WTC11 (cell line): Measurements from ENCODE around the gene MAGED1. TPM values are rescaled to one million over a fixed set of nuclear protein-coding genes. Genes with fewer than 3 reads are reported as not detected.

Experiments
- ATAC-seq: fragments of 200-7000 bp; cut with Tn5 transposase; 2 replicates; pipeline ENCODE4 v1.10.0; 2021; ENCODE audit warnings: mild to moderate bottlenecking, moderate library complexity
- CTCF ChIA-PET: fragments of 300-600 bp; sonication (Branson Sonifier 250); formaldehyde crosslinking; loops from one replicate; lab custom pipeline; 2021; ENCODE audit warnings: antibody characterized with exemption; lab: Charles Lee
- POLR2A ChIA-PET: fragments of 350-600 bp; sonication (Branson Sonifier 250); formaldehyde crosslinking; loops from one replicate; lab custom pipeline; 2021; ENCODE audit warnings: antibody characterized with exemption; lab: Charles Lee
- DNase-seq: peaks from one replicate; pipeline ENCODE4 v3.0.0; 2021; ENCODE audit warnings: low spot score
- H3K27ac Mint-ChIP-seq: 2 replicates; pipeline ENCODE4 v1.8.0; 2021; ENCODE audit warnings: mixed read lengths
- H3K27me3 Mint-ChIP-seq: 2 replicates; pipeline ENCODE4 v1.8.0; 2021; ENCODE audit warnings: low read depth, mild to moderate bottlenecking, moderate library complexity, mixed read lengths
- H3K36me3 Mint-ChIP-seq: 2 replicates; pipeline ENCODE4 v1.8.0; 2021; ENCODE audit warnings: mixed read lengths
- H3K4me1 Mint-ChIP-seq: 2 replicates; pipeline ENCODE4 v1.8.0; 2022; ENCODE audit warnings: mixed read lengths
- H3K4me3 Mint-ChIP-seq: 2 replicates; pipeline ENCODE4 v1.8.0; 2021; ENCODE audit warnings: mild to moderate bottlenecking, moderate library complexity, mixed read lengths
- H3K9me3 Mint-ChIP-seq: 2 replicates; pipeline ENCODE4 v1.8.0; 2021; ENCODE audit warnings: mixed read lengths
- ARID4B ChIP-seq: sonication (generic); formaldehyde crosslinking; IDR thresholded peaks from 2 replicates; pipeline ENCODE4 v1.8.0; 2023; ENCODE audit warnings: missing genetic modification reagents, mild to moderate bottlenecking, borderline replicate concordance
- ATF1 ChIP-seq: sonication (generic); formaldehyde crosslinking; IDR thresholded peaks from 2 replicates; pipeline ENCODE4 v1.8.1; 2023; ENCODE audit warnings: mild to moderate bottlenecking, moderate library complexity, missing genetic modification reagents
- CBFB ChIP-seq: sonication (generic); formaldehyde crosslinking; IDR thresholded peaks from 2 replicates; pipeline ENCODE4 v1.8.1; 2022; ENCODE audit warnings: mild to moderate bottlenecking, low read depth, missing genetic modification reagents
- E2F5 ChIP-seq: sonication (generic); formaldehyde crosslinking; IDR thresholded peaks from 2 replicates; pipeline ENCODE4 v1.8.1; 2022; ENCODE audit warnings: mild to moderate bottlenecking, moderate library complexity, missing genetic modification reagents
- ERG ChIP-seq: fragments of 250-450 bp; sonication (Bioruptor Pico); IDR thresholded peaks from 2 replicates; pipeline ENCODE4 v1.8.0; 2021; ENCODE audit warnings: mild to moderate bottlenecking
- IRF1 ChIP-seq: sonication (generic); formaldehyde crosslinking; IDR thresholded peaks from 2 replicates; pipeline ENCODE4 v1.8.0; 2023; ENCODE audit warnings: missing genetic modification reagents
- JUN ChIP-seq: sonication (generic); formaldehyde crosslinking; IDR thresholded peaks from 2 replicates; pipeline ENCODE4 v1.8.0; 2023; ENCODE audit warnings: mild to moderate bottlenecking, missing genetic modification reagents
- MLX ChIP-seq: sonication (generic); formaldehyde crosslinking; IDR thresholded peaks from 2 replicates; pipeline ENCODE4 v1.8.1; 2023; ENCODE audit warnings: mild to moderate bottlenecking, missing genetic modification reagents, moderate library complexity
- NFE2L1 ChIP-seq: sonication (generic); formaldehyde crosslinking; IDR thresholded peaks from 2 replicates; pipeline ENCODE4 v1.8.1; 2023; ENCODE audit warnings: missing genetic modification reagents
- NR1H2 ChIP-seq: sonication (generic); formaldehyde crosslinking; IDR thresholded peaks from 2 replicates; pipeline ENCODE4 v1.9.0; 2021; ENCODE audit warnings: mild to moderate bottlenecking, moderate library complexity, missing genetic modification reagents
- NR3C1 ChIP-seq: sonication (generic); formaldehyde crosslinking; conservative IDR thresholded peaks from 2 replicates; pipeline ENCODE4 v1.8.1; 2023; ENCODE audit warnings: low read depth, mild to moderate bottlenecking, missing genetic modification reagents
- PRDM15 ChIP-seq: sonication (generic); formaldehyde crosslinking; IDR thresholded peaks from 2 replicates; pipeline ENCODE4 v1.8.0; 2022; ENCODE audit warnings: missing genetic modification reagents
- ZMAT4 ChIP-seq: fragments of 250-450 bp; sonication (Bioruptor Pico); IDR thresholded peaks from 2 replicates; pipeline ENCODE4 v1.9.0; 2021; ENCODE audit warnings: mild to moderate bottlenecking
- ZNF263 ChIP-seq: sonication (generic); formaldehyde crosslinking; IDR thresholded peaks from 2 replicates; pipeline ENCODE4 v1.8.1; 2022; ENCODE audit warnings: low read depth, mild to moderate bottlenecking, moderate library complexity, missing genetic modification reagents
- total RNA-seq: library from RNA; stranded (reverse); gene quantifications from 3 replicates; pipeline ENCODE4 v1.2.3, GENCODE V29; 2021

The MAGED1 gene
- total RNA-seq, 1 experiment from 2014 or later = 135 TPM

- no peak for TF ChIP-seq ERG (CRISPR knock-in tag)
- no peak for TF ChIP-seq PRDM15
- no peak for TF ChIP-seq NR1H2 (CRISPR knock-in tag)
These were observed 19.3 kb upstream of the MAGED1 start (continued) for GRCh38 chrX:51874123-51874522.

GRCh38 chrX:51876441-51876840 lies 17.0 kb upstream of the MAGED1 start:
- CTCF ChIA-PET = no interaction called here
- Mint-ChIP-seq H3K4me3 (no peak overlapping the region), H3K9me3 (no peaks in the 10 kb centered on the region), H3K36me3 (no peaks in the 10 kb centered on the region), H3K4me1 (peaks cover 9% of the 10 kb centered on the region; the same call in 1 of the 2 replicates), H3K27me3 (no peaks in the 10 kb centered on the region), H3K27ac (no peak overlapping the region)
- ATAC-seq = no peak
- no peak for DNase-seq
- POLR2A ChIA-PET = no interaction called here
- TF ChIP-seq NR3C1 (CRISPR knock-in tag) (no peak), NFE2L1 (CRISPR knock-in tag) (no peak)

- CTCF ChIA-PET = no interaction called here
- no peak overlapping the region for H3K4me3 Mint-ChIP-seq
- no peak for DNase-seq
- no peak overlapping the region for H3K27ac Mint-ChIP-seq
- H3K36me3 Mint-ChIP-seq = no peaks in the 10 kb centered on the region
- POLR2A ChIA-PET = no interaction called here
- no peak for ATAC-seq
- no peaks in the 10 kb centered on the region for H3K27me3 Mint-ChIP-seq
- H3K9me3 Mint-ChIP-seq = no peaks in the 10 kb centered on the region
- H3K4me1 Mint-ChIP-seq = peaks cover 9% of the 10 kb centered on the region; the same call in 1 of the 2 replicates
- TF ChIP-seq ATF1 (no peak), MLX (no peak), ARID4B (CRISPR knock-in tag) (no peak), E2F5 (CRISPR knock-in tag) (no peak), CBFB (CRISPR knock-in tag) (no peak), ZNF263 (no peak), JUN (CRISPR knock-in tag) (no peak), ZMAT4 (no peak), IRF1 (no peak)
- TF ChIP-seq, all 79 proteins: peak for 0
These were observed 15.4 kb upstream of the MAGED1 start for GRCh38 chrX:51878056-51878455.
